Loucy (cell line): ENCODE measurements around the gene RAPGEF5.

ENCODE experiments used
- H2AFZ ChIP-seq: fragments of 200-600 bp; sonication (generic); 2 replicates; pipeline ENCODE4 v1.6.0; 2016; ENCODE audit warnings: antibody characterized with exemption, mild to moderate bottlenecking, low read length, moderate library complexity
- H3F3A ChIP-seq: fragments of 200-600 bp; 2 replicates; pipeline ENCODE4 v1.6.0; 2016; ENCODE audit warnings: antibody characterized with exemption, low read depth, mild to moderate bottlenecking
- H3K27me3 ChIP-seq: fragments of 200-600 bp; sonication (generic); 2 replicates; pipeline ENCODE4 v1.6.1; 2014; ENCODE audit warnings: low read length, mild to moderate bottlenecking; ENCODE audit not compliant: insufficient read depth, poor library complexity, severe bottlenecking
- H3K36me3 ChIP-seq: fragments of 200-600 bp; sonication (generic); 2 replicates; pipeline ENCODE4 v1.6.1; 2016; ENCODE audit warnings: low read length; ENCODE audit not compliant: insufficient read depth
- H3K4me1 ChIP-seq: fragments of 200-600 bp; sonication (generic); 2 replicates; pipeline ENCODE4 v1.5.1; 2014; ENCODE audit warnings: low read length, mild to moderate bottlenecking; ENCODE audit not compliant: insufficient read depth, poor library complexity, severe bottlenecking
- H3K4me2 ChIP-seq: fragments of 200-600 bp; sonication (generic); 2 replicates; pipeline ENCODE4 v1.6.0; 2014; ENCODE audit warnings: antibody characterized with exemption, low read length, low read depth, mild to moderate bottlenecking; ENCODE audit not compliant: poor library complexity, severe bottlenecking
- H3K4me3 ChIP-seq: fragments of 200-600 bp; sonication (generic); 2 replicates; pipeline ENCODE4 v1.5.1; 2014; ENCODE audit warnings: low read length, mild to moderate bottlenecking, mixed read lengths; ENCODE audit not compliant: poor library complexity, severe bottlenecking
- H3K79me2 ChIP-seq: fragments of 200-600 bp; sonication (generic); 2 replicates; pipeline ENCODE4 v1.6.1; 2014; ENCODE audit warnings: low read length; ENCODE audit not compliant: insufficient read depth
- H3K9ac ChIP-seq: fragments of 200-600 bp; sonication (generic); 2 replicates; pipeline ENCODE4 v1.6.0; 2014; ENCODE audit warnings: mild to moderate bottlenecking, low read depth, low read length, moderate library complexity; ENCODE audit not compliant: poor library complexity, severe bottlenecking
- H3K9me2 ChIP-seq: fragments of 200-600 bp; sonication (generic); replicated peaks from 2 replicates; pipeline ENCODE4 v1.6.1; 2016; ENCODE audit warnings: low read depth, low read length, mixed read lengths
- H3K9me3 ChIP-seq: fragments of 200-600 bp; sonication (generic); 2 replicates; pipeline ENCODE4 v1.6.1; 2014; ENCODE audit warnings: mild to moderate bottlenecking, antibody characterized with exemption, low read length, low read depth; ENCODE audit not compliant: insufficient read depth
- H4K20me1 ChIP-seq: fragments of 200-600 bp; sonication (generic); 2 replicates; pipeline ENCODE4 v1.6.0; 2014; ENCODE audit warnings: antibody characterized with exemption, low read length, mild to moderate bottlenecking; ENCODE audit not compliant: insufficient read depth, poor library complexity, severe bottlenecking
- EZH2phosphoT487 ChIP-seq: fragments of 200-600 bp; IDR thresholded peaks from 2 replicates; pipeline ENCODE4 v1.6.1; 2018; ENCODE audit warnings: antibody characterized with exemption, mild to moderate bottlenecking, moderate library complexity, borderline replicate concordance
- TF ChIP-seq, protein P1 (sequence below): fragments of 200-600 bp; sonication (generic); conservative IDR thresholded peaks from 2 replicates; pipeline ENCODE4 v1.5.1; 2014; ENCODE audit warnings: mild to moderate bottlenecking, antibody characterized with exemption, low read length

RAPGEF5 gene

DNA sequence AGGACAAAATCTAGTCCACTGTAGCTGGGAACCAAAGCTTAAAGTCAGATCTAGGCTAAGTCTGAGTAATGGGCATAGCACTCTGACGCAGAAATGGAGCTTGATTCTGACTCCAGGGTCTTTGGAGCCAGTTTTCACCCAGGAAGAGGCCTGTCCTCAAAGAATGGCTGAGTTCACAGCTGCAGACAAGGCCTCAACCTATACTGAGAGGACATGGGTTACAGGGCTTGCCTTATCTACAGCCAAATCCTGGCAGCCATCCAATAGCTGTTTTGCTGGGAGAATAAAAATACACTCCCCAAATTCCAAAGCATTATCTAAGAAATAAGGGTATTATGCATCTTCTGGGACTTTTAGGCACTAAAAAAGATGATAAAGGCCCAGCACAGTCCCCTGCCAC, 154.8 kb downstream of the RAPGEF5 start:
- peaks cover 7% of the 10 kb centered on the region for H3K4me1 ChIP-seq
- no peak overlapping the region for H3K4me2 ChIP-seq
- H3K9ac ChIP-seq: no peak overlapping the region
- no peak overlapping the region for H3K4me3 ChIP-seq
- H3K36me3 ChIP-seq: no peaks in the 10 kb centered on the region; the same call in 1 of the 2 replicates
- no peaks in the 10 kb centered on the region for H3K9me3 ChIP-seq
- no peaks in the 10 kb centered on the region for H3K9me2 ChIP-seq
- H3K27me3 ChIP-seq: no peaks in the 10 kb centered on the region
- TF ChIP-seq, protein P1, sequence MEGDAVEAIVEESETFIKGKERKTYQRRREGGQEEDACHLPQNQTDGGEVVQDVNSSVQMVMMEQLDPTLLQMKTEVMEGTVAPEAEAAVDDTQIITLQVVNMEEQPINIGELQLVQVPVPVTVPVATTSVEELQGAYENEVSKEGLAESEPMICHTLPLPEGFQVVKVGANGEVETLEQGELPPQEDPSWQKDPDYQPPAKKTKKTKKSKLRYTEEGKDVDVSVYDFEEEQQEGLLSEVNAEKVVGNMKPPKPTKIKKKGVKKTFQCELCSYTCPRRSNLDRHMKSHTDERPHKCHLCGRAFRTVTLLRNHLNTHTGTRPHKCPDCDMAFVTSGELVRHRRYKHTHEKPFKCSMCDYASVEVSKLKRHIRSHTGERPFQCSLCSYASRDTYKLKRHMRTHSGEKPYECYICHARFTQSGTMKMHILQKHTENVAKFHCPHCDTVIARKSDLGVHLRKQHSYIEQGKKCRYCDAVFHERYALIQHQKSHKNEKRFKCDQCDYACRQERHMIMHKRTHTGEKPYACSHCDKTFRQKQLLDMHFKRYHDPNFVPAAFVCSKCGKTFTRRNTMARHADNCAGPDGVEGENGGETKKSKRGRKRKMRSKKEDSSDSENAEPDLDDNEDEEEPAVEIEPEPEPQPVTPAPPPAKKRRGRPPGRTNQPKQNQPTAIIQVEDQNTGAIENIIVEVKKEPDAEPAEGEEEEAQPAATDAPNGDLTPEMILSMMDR: no peak
- no peak for TF ChIP-seq EZH2phosphoT487
- no peaks in the 10 kb centered on the region for H3K79me2 ChIP-seq
- no peak overlapping the region for H2AFZ ChIP-seq
- H3F3A ChIP-seq: no peaks in the 10 kb centered on the region
- H4K20me1 ChIP-seq: no peaks in the 10 kb centered on the region

DNA sequence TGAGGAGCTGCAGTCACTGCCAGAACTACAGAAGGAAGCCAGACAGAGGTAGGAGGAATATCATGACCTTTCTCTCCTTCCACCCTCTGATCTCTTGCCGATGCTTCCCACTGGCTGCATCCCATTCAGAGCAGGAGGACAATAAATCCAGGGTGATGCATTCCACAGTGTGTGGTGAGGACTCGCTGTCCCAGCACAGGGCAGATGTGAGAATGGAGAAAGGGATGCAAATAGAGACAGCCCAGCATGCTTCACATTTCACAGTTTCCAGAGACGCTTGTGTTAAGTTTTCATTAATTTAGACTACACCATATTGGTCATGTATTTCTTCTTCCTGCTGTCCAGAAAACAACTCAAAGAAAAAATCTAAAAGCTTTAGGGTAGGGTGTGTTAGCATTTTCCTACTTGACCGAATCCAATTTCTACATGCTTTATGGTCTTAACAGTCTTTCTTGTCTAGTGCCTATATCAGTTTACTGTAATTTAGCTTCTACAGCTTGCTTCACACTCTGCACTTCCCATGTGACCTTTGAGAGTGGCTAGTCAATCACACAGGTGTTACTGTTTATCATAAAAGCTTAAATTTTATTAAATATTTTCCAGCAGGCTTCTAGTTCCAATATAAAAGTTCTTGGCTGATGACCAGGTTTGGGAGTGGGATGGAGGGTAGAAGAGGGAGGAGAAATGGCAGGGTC, 155.6 kb downstream of the RAPGEF5 start:
- no peaks in the 10 kb centered on the region for H4K20me1 ChIP-seq
- H2AFZ ChIP-seq: no peak overlapping the region
- no peak overlapping the region for H3K4me3 ChIP-seq
- H3F3A ChIP-seq: no peaks in the 10 kb centered on the region
- H3K4me2 ChIP-seq: no peak overlapping the region
- TF ChIP-seq, protein P1: no peak
- TF ChIP-seq EZH2phosphoT487: no peak
- no peaks in the 10 kb centered on the region for H3K9me3 ChIP-seq
- H3K36me3 ChIP-seq: no peaks in the 10 kb centered on the region; the same call in 1 of the 2 replicates
- H3K79me2 ChIP-seq: no peaks in the 10 kb centered on the region
- peaks cover 4% of the 10 kb centered on the region for H3K4me1 ChIP-seq
- H3K9ac ChIP-seq: no peak overlapping the region
- H3K9me2 ChIP-seq: no peaks in the 10 kb centered on the region
- H3K27me3 ChIP-seq: no peaks in the 10 kb centered on the region

DNA sequence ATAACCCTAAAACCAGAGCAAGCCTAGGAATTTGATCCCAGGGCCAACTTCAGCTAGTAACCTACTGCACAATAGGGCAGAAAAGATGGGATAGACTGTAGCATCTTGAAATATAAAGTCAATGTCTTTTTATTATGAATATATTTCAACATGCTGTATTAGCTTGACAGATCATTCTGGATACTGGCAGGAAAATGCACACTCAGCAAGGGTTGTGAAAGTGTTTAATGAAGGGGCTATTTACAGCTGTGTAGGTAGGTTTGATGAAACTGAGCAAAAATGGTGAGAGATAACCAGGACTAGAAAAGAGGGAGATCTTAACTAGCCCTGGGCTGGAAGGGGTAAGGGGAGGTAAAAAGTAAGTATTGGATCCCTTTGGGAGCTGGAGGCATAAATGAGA, 156.2 kb downstream of the RAPGEF5 start:
- no peaks in the 10 kb centered on the region for H3K9me3 ChIP-seq
- H3K9ac ChIP-seq: no peak overlapping the region
- H2AFZ ChIP-seq: no peak overlapping the region
- TF ChIP-seq EZH2phosphoT487: no peak
- TF ChIP-seq, protein P1: no peak
- no peaks in the 10 kb centered on the region for H3K27me3 ChIP-seq
- peaks cover 4% of the 10 kb centered on the region for H3K4me1 ChIP-seq
- H3K79me2 ChIP-seq: no peaks in the 10 kb centered on the region
- H3K4me3 ChIP-seq: no peak overlapping the region
- no peaks in the 10 kb centered on the region for H3F3A ChIP-seq
- no peaks in the 10 kb centered on the region; the same call in 1 of the 2 replicates for H3K36me3 ChIP-seq
- no peaks in the 10 kb centered on the region for H3K9me2 ChIP-seq
- no peaks in the 10 kb centered on the region for H4K20me1 ChIP-seq
- H3K4me2 ChIP-seq: no peak overlapping the region
